Measurements from ENCODE around the gene UGT1A9.

Gene UGT1A9

DNA sequence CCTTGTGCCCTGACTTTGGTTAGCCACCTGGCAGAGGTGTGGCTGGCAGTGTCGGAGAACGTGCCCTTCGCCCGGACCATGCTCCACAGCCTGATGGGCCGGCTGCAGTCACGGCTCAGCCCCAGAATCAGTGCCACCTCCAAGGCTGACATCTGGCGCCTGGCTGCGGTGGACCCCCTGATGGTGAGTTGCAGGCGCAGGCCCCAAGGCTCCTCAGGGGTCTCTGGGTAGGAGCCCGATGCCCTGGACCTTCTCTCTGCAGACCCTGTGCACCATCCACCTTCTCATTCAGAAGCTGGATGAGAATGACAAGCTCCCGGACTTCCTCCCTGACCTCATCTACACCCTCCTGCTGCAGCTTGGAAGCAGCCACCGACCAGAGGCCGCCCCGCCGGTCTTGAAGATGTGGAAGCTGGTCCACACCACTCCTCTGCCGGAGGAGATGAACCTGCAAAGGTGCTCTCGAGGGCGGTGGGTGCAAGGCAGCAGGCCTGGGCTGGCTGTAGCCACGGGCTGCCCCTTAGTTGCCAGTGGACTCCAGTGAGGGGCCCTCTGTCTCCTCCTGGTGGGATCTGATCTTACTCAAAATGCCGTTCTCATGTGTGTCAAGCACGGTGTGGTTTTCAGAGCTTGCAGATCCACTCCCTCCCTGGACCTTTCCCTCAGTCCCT lies 150.5 kb downstream of the UGT1A9 start:
- H3K4me3 ChIP-seq (ENCODE audit: low read length): no peak overlapping the region

More for the DNA sequence above, 150.5 kb downstream of the UGT1A9 start:
- DNase-seq (ENCODE audit: low read depth, low spot score): no peak
